Activated naive CD4-positive, alpha-beta T cell treated with Interleukin-2 at 50 U/mL for 16 hours (primary cell): ENCODE measurements around the gene CKMT2.
A peak's percentile ranks its signal among the peaks of the same experiment; 100 is the strongest.

ENCODE experiments used
- DNase-seq: peaks from one replicate; pipeline ENCODE4 v3.0.0-alpha.2; 2020

The CKMT2 gene

GRCh38 chr5:81233080-81233634 lies at the start of gene CKMT2:
CKMT2 (plus strand) TSS chr5:81233322; CDS start chr5:81251133, 17,811 bp downstream.
- no peak for DNase-seq

- no peak for DNase-seq
These were observed 49.0 kb upstream of the CKMT2 start for GRCh38 chr5:81183811-81184748.

- no peak for DNase-seq
These were observed 48.4 kb upstream of the CKMT2 start for GRCh38 chr5:81184749-81185110.

GRCh38 chr5:81187885-81188284 lies 45.2 kb upstream of the CKMT2 start:
- no peak for DNase-seq

GRCh38 chr5:81188962-81189361 lies 44.2 kb upstream of the CKMT2 start:
- no peak for DNase-seq

- DNase-seq, result no peak
These were observed 43.1 kb upstream of the CKMT2 start for GRCh38 chr5:81189875-81190498.

- no peak for DNase-seq
These were observed 41.3 kb upstream of the CKMT2 start for GRCh38 chr5:81191726-81192372.

- no peak for DNase-seq
These were observed 40.8 kb upstream of the CKMT2 start for GRCh38 chr5:81192373-81192750.

GRCh38 chr5:81194633-81195334 lies 38.3 kb upstream of the CKMT2 start:
- DNase-seq, result peak; percentile 83

GRCh38 chr5:81195335-81195929 lies 37.7 kb upstream of the CKMT2 start:
- no peak for DNase-seq

- DNase-seq, result no peak
These were observed 30.5 kb upstream of the CKMT2 start for GRCh38 chr5:81202655-81203054.

- no peak for DNase-seq
These were observed 29.4 kb upstream of the CKMT2 start for GRCh38 chr5:81203729-81204128.

GRCh38 chr5:81204205-81204604 lies 28.9 kb upstream of the CKMT2 start:
- DNase-seq, result no peak

GRCh38 chr5:81205058-81205457 lies 28.1 kb upstream of the CKMT2 start:
- no peak for DNase-seq

- no peak for DNase-seq
These were observed 26.1 kb upstream of the CKMT2 start for GRCh38 chr5:81207009-81207408.

GRCh38 chr5:81208904-81209303 lies 24.2 kb upstream of the CKMT2 start:
- DNase-seq, result no peak

GRCh38 chr5:81209386-81209785 lies 23.7 kb upstream of the CKMT2 start:
- DNase-seq, result no peak

GRCh38 chr5:81209869-81210493 lies 23.1 kb upstream of the CKMT2 start:
- peak; percentile 7 for DNase-seq

- DNase-seq, result peak; percentile 22
These were observed 20.8 kb upstream of the CKMT2 start for GRCh38 chr5:81212211-81212751.

GRCh38 chr5:81213070-81213469 lies 20.1 kb upstream of the CKMT2 start:
- no peak for DNase-seq

- DNase-seq, result no peak
These were observed 18.3 kb upstream of the CKMT2 start for GRCh38 chr5:81214848-81215247.

GRCh38 chr5:81216152-81216551 lies 17.0 kb upstream of the CKMT2 start:
- no peak for DNase-seq
